ENCODE measurements around the gene LIPI. TPM values are rescaled to one million over a fixed set of nuclear protein-coding genes. Genes with fewer than 3 reads are reported as not detected.

Gene LIPI
- total and polyA plus RNA-seq, 2 experiments from 2014 or later, result not detected

DNA sequence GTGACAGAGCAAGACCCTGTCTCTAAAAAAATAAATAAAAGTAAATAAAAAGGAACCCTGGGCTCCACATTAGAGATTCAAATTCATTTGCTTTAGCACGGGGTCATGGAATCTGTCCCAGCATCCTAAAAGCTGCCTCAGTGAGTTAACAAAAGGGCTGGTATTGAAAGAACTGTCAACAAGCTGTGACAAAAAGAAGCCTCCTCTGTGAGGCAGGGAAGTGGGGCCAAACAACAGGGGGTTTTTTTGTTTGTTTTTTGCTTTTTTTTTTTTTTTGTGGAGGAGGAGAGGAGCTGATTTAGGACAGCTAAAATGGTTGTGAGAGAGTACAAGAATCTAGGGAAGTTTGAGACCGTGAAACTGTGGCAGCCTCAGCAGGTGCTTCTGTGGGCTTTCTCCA, 115.7 kb downstream of the LIPI start:
- peaks cover 6% of the 10 kb centered on the region; the same call in 1 of the 2 replicates for H3K9me2 ChIP-seq (ENCODE audit: insufficient read depth)
- peaks cover 13% of the 10 kb centered on the region for H3K9me3 Mint-ChIP-seq
- H3K4me1 ChIP-seq (ENCODE audit: insufficient read depth), result no peaks in the 10 kb centered on the region
- peaks cover 4% of the 10 kb centered on the region; the same call in 1 of the 3 replicates for H3K36me3 Mint-ChIP-seq (ENCODE audit: low read depth)
- H3K27ac Mint-ChIP-seq, result no peak overlapping the region
- H3K27ac ChIP-seq (ENCODE audit: low read depth), result no peak overlapping the region
- H3K36me3 ChIP-seq (ENCODE audit: insufficient read depth), result no peaks in the 10 kb centered on the region
- no peaks in the 10 kb centered on the region for H3K79me2 ChIP-seq (replicated peaks; ENCODE audit: insufficient read depth)
- H3F3A ChIP-seq (replicated peaks; ENCODE audit: low read depth), result no peaks in the 10 kb centered on the region
- H4K20me1 ChIP-seq (replicated peaks; ENCODE audit: insufficient read depth), result no peaks in the 10 kb centered on the region
- H2AFZ ChIP-seq, result no peak overlapping the region
- DNase-seq (ENCODE audit: low spot score), result no peak
- H3K27me3 ChIP-seq (ENCODE audit: insufficient read depth), result no peaks in the 10 kb centered on the region
- H3K4me1 Mint-ChIP-seq, result peaks cover 6% of the 10 kb centered on the region; the same call in 2 of the 3 replicates
- no peak overlapping the region for H3K4me3 Mint-ChIP-seq
- H3K4me2 ChIP-seq, result no peak overlapping the region
- H3K4me3 ChIP-seq, result no peak overlapping the region
- peak; percentile 71 for ATAC-seq
- H3K27me3 Mint-ChIP-seq (ENCODE audit: insufficient read depth, low read depth, poor library complexity), result no peaks in the 10 kb centered on the region
- TF ChIP-seq, protein P1, sequence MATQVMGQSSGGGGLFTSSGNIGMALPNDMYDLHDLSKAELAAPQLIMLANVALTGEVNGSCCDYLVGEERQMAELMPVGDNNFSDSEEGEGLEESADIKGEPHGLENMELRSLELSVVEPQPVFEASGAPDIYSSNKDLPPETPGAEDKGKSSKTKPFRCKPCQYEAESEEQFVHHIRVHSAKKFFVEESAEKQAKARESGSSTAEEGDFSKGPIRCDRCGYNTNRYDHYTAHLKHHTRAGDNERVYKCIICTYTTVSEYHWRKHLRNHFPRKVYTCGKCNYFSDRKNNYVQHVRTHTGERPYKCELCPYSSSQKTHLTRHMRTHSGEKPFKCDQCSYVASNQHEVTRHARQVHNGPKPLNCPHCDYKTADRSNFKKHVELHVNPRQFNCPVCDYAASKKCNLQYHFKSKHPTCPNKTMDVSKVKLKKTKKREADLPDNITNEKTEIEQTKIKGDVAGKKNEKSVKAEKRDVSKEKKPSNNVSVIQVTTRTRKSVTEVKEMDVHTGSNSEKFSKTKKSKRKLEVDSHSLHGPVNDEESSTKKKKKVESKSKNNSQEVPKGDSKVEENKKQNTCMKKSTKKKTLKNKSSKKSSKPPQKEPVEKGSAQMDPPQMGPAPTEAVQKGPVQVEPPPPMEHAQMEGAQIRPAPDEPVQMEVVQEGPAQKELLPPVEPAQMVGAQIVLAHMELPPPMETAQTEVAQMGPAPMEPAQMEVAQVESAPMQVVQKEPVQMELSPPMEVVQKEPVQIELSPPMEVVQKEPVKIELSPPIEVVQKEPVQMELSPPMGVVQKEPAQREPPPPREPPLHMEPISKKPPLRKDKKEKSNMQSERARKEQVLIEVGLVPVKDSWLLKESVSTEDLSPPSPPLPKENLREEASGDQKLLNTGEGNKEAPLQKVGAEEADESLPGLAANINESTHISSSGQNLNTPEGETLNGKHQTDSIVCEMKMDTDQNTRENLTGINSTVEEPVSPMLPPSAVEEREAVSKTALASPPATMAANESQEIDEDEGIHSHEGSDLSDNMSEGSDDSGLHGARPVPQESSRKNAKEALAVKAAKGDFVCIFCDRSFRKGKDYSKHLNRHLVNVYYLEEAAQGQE (IDR thresholded peaks at IDR 0.05; ENCODE audit: unreplicated experiment), result no peak
- TF ChIP-seq EZH2phosphoT487 (IDR thresholded peaks at IDR 0.05; ENCODE audit: unreplicated experiment) (no peak), NANOG (IDR thresholded peaks at IDR 0.05; ENCODE audit: borderline replicate concordance) (no peak), JUNB (IDR thresholded peaks at IDR 0.05; ENCODE audit: unreplicated experiment) (no peak), EZH2 (IDR thresholded peaks at IDR 0.05; ENCODE audit: low read depth, unreplicated experiment) (no peak), POLR2AphosphoS5 (IDR thresholded peaks at IDR 0.05; ENCODE audit: low read depth) (no peak), STAT1 (IDR thresholded peaks at IDR 0.05; ENCODE audit: unreplicated experiment) (no peak), CREB1 (CRISPR knock-in tag; IDR thresholded peaks at IDR 0.05; ENCODE audit: low read depth) (no peak), ZNF331 (CRISPR knock-in tag; IDR thresholded peaks at IDR 0.05; ENCODE audit: low read depth) (no peak), ZNF114 (CRISPR knock-in tag; IDR thresholded peaks at IDR 0.05) (no peak)
- TF ChIP-seq, protein P2, sequence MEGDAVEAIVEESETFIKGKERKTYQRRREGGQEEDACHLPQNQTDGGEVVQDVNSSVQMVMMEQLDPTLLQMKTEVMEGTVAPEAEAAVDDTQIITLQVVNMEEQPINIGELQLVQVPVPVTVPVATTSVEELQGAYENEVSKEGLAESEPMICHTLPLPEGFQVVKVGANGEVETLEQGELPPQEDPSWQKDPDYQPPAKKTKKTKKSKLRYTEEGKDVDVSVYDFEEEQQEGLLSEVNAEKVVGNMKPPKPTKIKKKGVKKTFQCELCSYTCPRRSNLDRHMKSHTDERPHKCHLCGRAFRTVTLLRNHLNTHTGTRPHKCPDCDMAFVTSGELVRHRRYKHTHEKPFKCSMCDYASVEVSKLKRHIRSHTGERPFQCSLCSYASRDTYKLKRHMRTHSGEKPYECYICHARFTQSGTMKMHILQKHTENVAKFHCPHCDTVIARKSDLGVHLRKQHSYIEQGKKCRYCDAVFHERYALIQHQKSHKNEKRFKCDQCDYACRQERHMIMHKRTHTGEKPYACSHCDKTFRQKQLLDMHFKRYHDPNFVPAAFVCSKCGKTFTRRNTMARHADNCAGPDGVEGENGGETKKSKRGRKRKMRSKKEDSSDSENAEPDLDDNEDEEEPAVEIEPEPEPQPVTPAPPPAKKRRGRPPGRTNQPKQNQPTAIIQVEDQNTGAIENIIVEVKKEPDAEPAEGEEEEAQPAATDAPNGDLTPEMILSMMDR (conservative IDR thresholded peaks at IDR 0.05; ENCODE audit: low read depth in 2 of 2), result no peak
- TF ChIP-seq, protein P3, sequence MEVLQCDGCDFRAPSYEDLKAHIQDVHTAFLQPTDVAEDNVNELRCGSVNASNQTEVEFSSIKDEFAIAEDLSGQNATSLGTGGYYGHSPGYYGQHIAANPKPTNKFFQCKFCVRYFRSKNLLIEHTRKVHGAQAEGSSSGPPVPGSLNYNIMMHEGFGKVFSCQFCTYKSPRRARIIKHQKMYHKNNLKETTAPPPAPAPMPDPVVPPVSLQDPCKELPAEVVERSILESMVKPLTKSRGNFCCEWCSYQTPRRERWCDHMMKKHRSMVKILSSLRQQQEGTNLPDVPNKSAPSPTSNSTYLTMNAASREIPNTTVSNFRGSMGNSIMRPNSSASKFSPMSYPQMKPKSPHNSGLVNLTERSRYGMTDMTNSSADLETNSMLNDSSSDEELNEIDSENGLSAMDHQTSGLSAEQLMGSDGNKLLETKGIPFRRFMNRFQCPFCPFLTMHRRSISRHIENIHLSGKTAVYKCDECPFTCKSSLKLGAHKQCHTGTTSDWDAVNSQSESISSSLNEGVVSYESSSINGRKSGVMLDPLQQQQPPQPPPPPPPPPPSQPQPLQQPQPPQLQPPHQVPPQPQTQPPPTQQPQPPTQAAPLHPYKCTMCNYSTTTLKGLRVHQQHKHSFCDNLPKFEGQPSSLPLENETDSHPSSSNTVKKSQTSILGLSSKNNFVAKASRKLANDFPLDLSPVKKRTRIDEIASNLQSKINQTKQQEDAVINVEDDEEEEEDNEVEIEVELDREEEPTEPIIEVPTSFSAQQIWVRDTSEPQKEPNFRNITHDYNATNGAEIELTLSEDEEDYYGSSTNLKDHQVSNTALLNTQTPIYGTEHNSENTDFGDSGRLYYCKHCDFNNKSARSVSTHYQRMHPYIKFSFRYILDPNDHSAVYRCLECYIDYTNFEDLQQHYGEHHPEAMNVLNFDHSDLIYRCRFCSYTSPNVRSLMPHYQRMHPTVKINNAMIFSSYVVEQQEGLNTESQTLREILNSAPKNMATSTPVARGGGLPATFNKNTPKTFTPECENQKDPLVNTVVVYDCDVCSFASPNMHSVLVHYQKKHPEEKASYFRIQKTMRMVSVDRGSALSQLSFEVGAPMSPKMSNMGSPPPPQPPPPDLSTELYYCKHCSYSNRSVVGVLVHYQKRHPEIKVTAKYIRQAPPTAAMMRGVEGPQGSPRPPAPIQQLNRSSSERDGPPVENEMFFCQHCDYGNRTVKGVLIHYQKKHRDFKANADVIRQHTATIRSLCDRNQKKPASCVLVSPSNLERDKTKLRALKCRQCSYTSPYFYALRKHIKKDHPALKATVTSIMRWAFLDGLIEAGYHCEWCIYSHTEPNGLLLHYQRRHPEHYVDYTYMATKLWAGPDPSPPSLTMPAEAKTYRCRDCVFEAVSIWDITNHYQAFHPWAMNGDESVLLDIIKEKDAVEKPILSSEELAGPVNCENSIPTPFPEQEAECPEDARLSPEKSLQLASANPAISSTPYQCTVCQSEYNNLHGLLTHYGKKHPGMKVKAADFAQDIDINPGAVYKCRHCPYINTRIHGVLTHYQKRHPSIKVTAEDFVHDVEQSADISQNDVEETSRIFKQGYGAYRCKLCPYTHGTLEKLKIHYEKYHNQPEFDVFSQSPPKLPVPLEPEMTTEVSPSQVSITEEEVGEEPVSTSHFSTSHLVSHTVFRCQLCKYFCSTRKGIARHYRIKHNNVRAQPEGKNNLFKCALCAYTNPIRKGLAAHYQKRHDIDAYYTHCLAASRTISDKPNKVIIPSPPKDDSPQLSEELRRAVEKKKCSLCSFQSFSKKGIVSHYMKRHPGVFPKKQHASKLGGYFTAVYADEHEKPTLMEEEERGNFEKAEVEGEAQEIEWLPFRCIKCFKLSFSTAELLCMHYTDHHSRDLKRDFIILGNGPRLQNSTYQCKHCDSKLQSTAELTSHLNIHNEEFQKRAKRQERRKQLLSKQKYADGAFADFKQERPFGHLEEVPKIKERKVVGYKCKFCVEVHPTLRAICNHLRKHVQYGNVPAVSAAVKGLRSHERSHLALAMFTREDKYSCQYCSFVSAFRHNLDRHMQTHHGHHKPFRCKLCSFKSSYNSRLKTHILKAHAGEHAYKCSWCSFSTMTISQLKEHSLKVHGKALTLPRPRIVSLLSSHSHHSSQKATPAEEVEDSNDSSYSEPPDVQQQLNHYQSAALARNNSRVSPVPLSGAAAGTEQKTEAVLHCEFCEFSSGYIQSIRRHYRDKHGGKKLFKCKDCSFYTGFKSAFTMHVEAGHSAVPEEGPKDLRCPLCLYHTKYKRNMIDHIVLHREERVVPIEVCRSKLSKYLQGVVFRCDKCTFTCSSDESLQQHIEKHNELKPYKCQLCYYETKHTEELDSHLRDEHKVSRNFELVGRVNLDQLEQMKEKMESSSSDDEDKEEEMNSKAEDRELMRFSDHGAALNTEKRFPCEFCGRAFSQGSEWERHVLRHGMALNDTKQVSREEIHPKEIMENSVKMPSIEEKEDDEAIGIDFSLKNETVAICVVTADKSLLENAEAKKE (CRISPR knock-in tag; IDR thresholded peaks at IDR 0.05), result no peak
- TF ChIP-seq, protein P4, sequence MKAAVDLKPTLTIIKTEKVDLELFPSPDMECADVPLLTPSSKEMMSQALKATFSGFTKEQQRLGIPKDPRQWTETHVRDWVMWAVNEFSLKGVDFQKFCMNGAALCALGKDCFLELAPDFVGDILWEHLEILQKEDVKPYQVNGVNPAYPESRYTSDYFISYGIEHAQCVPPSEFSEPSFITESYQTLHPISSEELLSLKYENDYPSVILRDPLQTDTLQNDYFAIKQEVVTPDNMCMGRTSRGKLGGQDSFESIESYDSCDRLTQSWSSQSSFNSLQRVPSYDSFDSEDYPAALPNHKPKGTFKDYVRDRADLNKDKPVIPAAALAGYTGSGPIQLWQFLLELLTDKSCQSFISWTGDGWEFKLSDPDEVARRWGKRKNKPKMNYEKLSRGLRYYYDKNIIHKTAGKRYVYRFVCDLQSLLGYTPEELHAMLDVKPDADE (IDR thresholded peaks at IDR 0.05), result no peak

Measured in GM23338 (cell line).